HepG2 (cell line): ENCODE data around the gene ZFHX3. TPM values are rescaled to one million over a fixed set of nuclear protein-coding genes. Genes with fewer than 3 reads are reported as not detected.

ENCODE experiments used
- ASH2L ChIP-seq: fragments of 300-600, 200-600 bp; sonication (generic); IDR thresholded peaks from 2 replicates; pipeline ENCODE4 v1.7.0; 2017; ENCODE audit warnings: low read depth, mild to moderate bottlenecking, moderate library complexity, mixed read lengths, low read length; ENCODE audit not compliant: insufficient read length
- DMAP1 ChIP-seq: IDR thresholded peaks from 2 replicates; pipeline ENCODE4 v1.6.1; 2016
- HOXA3 ChIP-seq: sonication (generic); formaldehyde crosslinking; IDR thresholded peaks from 2 replicates; pipeline ENCODE4 v1.5.0; 2020; ENCODE audit warnings: missing genetic modification reagents
- KDM3A ChIP-seq: IDR thresholded peaks from 2 replicates; pipeline ENCODE4 v1.6.1; 2018; ENCODE audit warnings: low read depth, missing compliant biosample characterization
- KLF6 ChIP-seq: IDR thresholded peaks from 2 replicates; pipeline ENCODE4 v1.8.0; 2016; ENCODE audit warnings: missing biosample characterization, missing genetic modification reagents
- MTA1 ChIP-seq: sonication (generic); formaldehyde crosslinking; IDR thresholded peaks from 2 replicates; pipeline ENCODE4 v1.4.0; 2020; ENCODE audit warnings: missing genetic modification reagents, mild to moderate bottlenecking, borderline replicate concordance
- NRL ChIP-seq: sonication (generic); formaldehyde crosslinking; IDR thresholded peaks from 2 replicates; pipeline ENCODE4 v1.5.0; 2020; ENCODE audit warnings: missing genetic modification reagents, mild to moderate bottlenecking, moderate library complexity, borderline replicate concordance
- POLR2G ChIP-seq: fragments of 200-400 bp; formaldehyde crosslinking; IDR thresholded peaks from 2 replicates; pipeline ENCODE4 v1.6.1; 2018; ENCODE audit warnings: mild to moderate bottlenecking, low read depth, low read length, moderate library complexity
- PPARG ChIP-seq: conservative IDR thresholded peaks from 2 replicates; pipeline ENCODE4 v1.6.1; 2016; ENCODE audit warnings: missing biosample characterization, missing genetic modification reagents
- TBX2 ChIP-seq: sonication (generic); formaldehyde crosslinking; IDR thresholded peaks from 2 replicates; pipeline ENCODE4 v1.5.0; 2020; ENCODE audit warnings: missing genetic modification reagents, mild to moderate bottlenecking, borderline replicate concordance
- ZNF329 ChIP-seq: sonication (generic); formaldehyde crosslinking; IDR thresholded peaks from 2 replicates; pipeline ENCODE4 v1.9.0; 2021; ENCODE audit warnings: low read depth, mild to moderate bottlenecking, missing genetic modification reagents
- ZNF468 ChIP-seq: sonication (generic); formaldehyde crosslinking; IDR thresholded peaks from 2 replicates; pipeline ENCODE4 v1.8.0; 2022; ENCODE audit warnings: mild to moderate bottlenecking, moderate library complexity, missing genetic modification reagents
- polyA plus RNA-seq, 8 experiments: library from polyadenylated mRNA; depleted of rRNA in 3 of 8; stranded (reverse) in 7 of 8; unstranded in 1 of 8; fragments of >200 nt; fragmentation: Illumina TruSeq in 4 of 8; extraction: Trizol in 4 of 8; gene quantifications; 2 replicates each; pipeline versions ENCODE4 v1.2.1 to v1.2.3, GENCODE V29; 2011 to 2016; ENCODE audit warnings: low read depth in 4 of 8, missing spikeins in 1 of 8, mixed read lengths in 1 of 8; ENCODE audit not compliant: insufficient read depth in 1 of 8
- total RNA-seq, 5 experiments: library from RNA; depleted of rRNA; stranded (reverse); fragments of >200 nt; fragmentation: Illumina TruSeq; extraction: Trizol; gene quantifications; 2 replicates each; pipeline ENCODE4 v1.2.3, GENCODE V29; 2016; ENCODE audit warnings: low read depth in 1 of 5
- TF ChIP-seq, protein P1 (sequence below): sonication (generic); formaldehyde crosslinking; conservative IDR thresholded peaks from 2 replicates; pipeline ENCODE4 v1.4.0; 2020; ENCODE audit warnings: mild to moderate bottlenecking, missing genetic modification reagents, moderate library complexity
- TF ChIP-seq, protein P2 (sequence below): sonication (generic); formaldehyde crosslinking; IDR thresholded peaks from 2 replicates; pipeline ENCODE4 v1.4.0; 2020; ENCODE audit warnings: mild to moderate bottlenecking, missing genetic modification reagents, borderline replicate concordance
- TF ChIP-seq, protein P3 (sequence below): sonication (generic); formaldehyde crosslinking; IDR thresholded peaks from 2 replicates; pipeline ENCODE4 v1.5.0; 2020; ENCODE audit warnings: missing genetic modification reagents
- TF ChIP-seq, protein P4 (sequence below): sonication (generic); formaldehyde crosslinking; IDR thresholded peaks from 2 replicates; pipeline ENCODE4 v1.5.0; 2020; ENCODE audit warnings: mild to moderate bottlenecking, missing genetic modification reagents
- TF ChIP-seq, protein P5 (sequence below): sonication (generic); formaldehyde crosslinking; IDR thresholded peaks from 2 replicates; pipeline ENCODE4 v1.5.0; 2020; ENCODE audit warnings: missing genetic modification reagents

The ZFHX3 gene
- total and polyA plus RNA-seq, 2 of the 13 experiments (the other 11 are each of a cell fraction or from before 2014, with no cell fraction given) = 5.0 to 6.0 TPM

DNA sequence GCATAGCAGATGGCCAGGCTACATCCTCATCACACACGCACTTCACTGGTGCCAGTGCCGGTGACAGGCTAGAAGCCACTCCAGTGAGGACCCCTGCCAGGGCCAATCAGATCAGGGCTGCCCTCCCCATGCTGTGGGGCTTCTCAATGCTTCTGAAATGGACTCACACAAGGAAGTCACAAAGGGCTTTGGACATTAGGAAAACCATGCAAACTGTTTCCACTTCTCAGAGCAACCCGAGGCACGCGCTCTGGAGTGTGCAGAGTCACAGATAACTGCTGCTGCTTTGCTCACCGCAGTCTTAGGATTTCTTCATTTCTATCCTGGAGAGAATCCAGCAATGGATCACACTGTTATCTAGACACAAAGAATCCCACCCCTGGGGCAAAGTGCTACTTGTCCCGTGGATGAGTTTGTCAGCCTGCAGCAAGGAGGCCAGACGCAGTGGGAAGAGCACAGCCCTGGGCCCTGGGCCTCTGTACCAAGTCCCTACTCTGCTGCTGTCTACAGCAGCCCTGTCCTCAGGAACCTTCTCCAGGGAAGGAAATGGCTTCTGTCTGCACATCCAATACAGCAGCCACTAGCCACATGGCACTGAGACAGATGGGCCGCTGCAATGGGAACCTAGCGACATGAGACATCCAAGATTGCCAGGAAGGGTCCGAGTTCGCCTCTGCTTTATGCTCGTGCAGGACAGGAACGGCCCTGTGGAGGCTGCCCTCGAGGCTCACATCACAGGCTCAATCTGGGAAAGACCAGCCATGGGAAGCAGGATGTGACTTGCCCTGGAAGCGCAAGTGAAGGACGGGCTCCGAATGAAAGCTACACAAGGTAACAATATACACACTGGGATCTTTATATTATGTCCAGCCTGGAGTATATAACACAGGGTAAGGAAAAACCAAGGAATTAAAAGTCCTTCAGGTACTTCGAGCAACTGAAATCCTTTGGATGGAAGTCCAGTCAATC is 169.3 kb downstream of the ZFHX3 start (continued):
- TF ChIP-seq, protein P1, sequence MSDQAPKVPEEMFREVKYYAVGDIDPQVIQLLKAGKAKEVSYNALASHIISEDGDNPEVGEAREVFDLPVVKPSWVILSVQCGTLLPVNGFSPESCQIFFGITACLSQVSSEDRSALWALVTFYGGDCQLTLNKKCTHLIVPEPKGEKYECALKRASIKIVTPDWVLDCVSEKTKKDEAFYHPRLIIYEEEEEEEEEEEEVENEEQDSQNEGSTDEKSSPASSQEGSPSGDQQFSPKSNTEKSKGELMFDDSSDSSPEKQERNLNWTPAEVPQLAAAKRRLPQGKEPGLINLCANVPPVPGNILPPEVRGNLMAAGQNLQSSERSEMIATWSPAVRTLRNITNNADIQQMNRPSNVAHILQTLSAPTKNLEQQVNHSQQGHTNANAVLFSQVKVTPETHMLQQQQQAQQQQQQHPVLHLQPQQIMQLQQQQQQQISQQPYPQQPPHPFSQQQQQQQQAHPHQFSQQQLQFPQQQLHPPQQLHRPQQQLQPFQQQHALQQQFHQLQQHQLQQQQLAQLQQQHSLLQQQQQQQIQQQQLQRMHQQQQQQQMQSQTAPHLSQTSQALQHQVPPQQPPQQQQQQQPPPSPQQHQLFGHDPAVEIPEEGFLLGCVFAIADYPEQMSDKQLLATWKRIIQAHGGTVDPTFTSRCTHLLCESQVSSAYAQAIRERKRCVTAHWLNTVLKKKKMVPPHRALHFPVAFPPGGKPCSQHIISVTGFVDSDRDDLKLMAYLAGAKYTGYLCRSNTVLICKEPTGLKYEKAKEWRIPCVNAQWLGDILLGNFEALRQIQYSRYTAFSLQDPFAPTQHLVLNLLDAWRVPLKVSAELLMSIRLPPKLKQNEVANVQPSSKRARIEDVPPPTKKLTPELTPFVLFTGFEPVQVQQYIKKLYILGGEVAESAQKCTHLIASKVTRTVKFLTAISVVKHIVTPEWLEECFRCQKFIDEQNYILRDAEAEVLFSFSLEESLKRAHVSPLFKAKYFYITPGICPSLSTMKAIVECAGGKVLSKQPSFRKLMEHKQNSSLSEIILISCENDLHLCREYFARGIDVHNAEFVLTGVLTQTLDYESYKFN (CRISPR knock-in tag) = peak; percentile 64
- TF ChIP-seq, protein P2, sequence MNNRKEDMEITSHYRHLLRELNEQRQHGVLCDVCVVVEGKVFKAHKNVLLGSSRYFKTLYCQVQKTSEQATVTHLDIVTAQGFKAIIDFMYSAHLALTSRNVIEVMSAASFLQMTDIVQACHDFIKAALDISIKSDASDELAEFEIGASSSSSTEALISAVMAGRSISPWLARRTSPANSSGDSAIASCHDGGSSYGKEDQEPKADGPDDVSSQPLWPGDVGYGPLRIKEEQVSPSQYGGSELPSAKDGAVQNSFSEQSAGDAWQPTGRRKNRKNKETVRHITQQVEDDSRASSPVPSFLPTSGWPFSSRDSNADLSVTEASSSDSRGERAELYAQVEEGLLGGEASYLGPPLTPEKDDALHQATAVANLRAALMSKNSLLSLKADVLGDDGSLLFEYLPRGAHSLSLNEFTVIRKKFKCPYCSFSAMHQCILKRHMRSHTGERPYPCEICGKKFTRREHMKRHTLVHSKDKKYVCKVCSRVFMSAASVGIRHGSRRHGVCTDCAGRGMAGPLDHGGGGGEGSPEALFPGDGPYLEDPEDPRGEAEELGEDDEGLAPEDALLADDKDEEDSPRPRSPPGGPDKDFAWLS (CRISPR knock-in tag) = 0 out of 2 replicates have a peak, but pooled peaks have one; percentile 76
- TF ChIP-seq KDM3A (CRISPR knock-in tag) (0 out of 2 replicates have a peak, but pooled peaks have one; percentile 8), PPARG (CRISPR knock-in tag) (no peak), ZNF468 (CRISPR knock-in tag) (no peak), NRL (peak; percentile 80), MTA1 (CRISPR knock-in tag) (peak; percentile 84; the same call in 1 of the 2 replicates), ZNF329 (CRISPR knock-in tag) (no peak), POLR2G (peak; percentile 57; the same call in 1 of the 2 replicates), ASH2L (peak; percentile 66), HOXA3 (peak; percentile 54; the same call in 1 of the 2 replicates), KLF6 (CRISPR knock-in tag) (0 out of 2 replicates have a peak, but pooled peaks have one; percentile 28), DMAP1 (CRISPR knock-in tag) (peak; percentile 71), TBX2 (CRISPR knock-in tag) (peak; percentile 70)
- TF ChIP-seq, protein P3, sequence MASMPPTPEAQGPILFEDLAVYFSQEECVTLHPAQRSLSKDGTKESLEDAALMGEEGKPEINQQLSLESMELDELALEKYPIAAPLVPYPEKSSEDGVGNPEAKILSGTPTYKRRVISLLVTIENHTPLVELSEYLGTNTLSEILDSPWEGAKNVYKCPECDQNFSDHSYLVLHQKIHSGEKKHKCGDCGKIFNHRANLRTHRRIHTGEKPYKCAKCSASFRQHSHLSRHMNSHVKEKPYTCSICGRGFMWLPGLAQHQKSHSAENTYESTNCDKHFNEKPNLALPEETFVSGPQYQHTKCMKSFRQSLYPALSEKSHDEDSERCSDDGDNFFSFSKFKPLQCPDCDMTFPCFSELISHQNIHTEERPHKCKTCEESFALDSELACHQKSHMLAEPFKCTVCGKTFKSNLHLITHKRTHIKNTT (CRISPR knock-in tag) = no peak
- TF ChIP-seq, protein P4, sequence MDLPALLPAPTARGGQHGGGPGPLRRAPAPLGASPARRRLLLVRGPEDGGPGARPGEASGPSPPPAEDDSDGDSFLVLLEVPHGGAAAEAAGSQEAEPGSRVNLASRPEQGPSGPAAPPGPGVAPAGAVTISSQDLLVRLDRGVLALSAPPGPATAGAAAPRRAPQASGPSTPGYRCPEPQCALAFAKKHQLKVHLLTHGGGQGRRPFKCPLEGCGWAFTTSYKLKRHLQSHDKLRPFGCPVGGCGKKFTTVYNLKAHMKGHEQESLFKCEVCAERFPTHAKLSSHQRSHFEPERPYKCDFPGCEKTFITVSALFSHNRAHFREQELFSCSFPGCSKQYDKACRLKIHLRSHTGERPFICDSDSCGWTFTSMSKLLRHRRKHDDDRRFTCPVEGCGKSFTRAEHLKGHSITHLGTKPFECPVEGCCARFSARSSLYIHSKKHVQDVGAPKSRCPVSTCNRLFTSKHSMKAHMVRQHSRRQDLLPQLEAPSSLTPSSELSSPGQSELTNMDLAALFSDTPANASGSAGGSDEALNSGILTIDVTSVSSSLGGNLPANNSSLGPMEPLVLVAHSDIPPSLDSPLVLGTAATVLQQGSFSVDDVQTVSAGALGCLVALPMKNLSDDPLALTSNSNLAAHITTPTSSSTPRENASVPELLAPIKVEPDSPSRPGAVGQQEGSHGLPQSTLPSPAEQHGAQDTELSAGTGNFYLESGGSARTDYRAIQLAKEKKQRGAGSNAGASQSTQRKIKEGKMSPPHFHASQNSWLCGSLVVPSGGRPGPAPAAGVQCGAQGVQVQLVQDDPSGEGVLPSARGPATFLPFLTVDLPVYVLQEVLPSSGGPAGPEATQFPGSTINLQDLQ (CRISPR knock-in tag) = peak; percentile 20; the same call in 1 of the 2 replicates
- TF ChIP-seq, protein P5, sequence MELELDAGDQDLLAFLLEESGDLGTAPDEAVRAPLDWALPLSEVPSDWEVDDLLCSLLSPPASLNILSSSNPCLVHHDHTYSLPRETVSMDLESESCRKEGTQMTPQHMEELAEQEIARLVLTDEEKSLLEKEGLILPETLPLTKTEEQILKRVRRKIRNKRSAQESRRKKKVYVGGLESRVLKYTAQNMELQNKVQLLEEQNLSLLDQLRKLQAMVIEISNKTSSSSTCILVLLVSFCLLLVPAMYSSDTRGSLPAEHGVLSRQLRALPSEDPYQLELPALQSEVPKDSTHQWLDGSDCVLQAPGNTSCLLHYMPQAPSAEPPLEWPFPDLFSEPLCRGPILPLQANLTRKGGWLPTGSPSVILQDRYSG (CRISPR knock-in tag) = no peak
